ENCODE results near the gene OR56A1.

DNA sequence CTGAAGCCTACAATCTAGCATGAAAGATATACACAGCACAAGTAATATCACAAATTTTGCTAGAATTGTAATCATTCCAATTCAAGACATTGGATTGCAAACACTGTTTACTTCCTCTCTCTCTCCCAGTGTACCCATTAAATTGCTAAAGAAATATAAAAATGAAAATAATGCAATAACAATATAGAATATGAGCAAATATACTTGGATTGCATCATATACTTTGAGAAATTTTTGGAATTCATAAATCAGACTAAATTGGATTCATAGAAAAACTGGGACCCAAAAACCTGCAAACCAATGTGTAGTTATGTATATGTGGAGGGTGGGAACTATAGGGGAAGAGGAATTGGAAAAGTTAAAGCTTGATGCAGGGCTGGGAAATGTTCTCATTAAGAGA, 25.0 kb upstream of the OR56A1 start:
- TF ChIP-seq, protein P1, sequence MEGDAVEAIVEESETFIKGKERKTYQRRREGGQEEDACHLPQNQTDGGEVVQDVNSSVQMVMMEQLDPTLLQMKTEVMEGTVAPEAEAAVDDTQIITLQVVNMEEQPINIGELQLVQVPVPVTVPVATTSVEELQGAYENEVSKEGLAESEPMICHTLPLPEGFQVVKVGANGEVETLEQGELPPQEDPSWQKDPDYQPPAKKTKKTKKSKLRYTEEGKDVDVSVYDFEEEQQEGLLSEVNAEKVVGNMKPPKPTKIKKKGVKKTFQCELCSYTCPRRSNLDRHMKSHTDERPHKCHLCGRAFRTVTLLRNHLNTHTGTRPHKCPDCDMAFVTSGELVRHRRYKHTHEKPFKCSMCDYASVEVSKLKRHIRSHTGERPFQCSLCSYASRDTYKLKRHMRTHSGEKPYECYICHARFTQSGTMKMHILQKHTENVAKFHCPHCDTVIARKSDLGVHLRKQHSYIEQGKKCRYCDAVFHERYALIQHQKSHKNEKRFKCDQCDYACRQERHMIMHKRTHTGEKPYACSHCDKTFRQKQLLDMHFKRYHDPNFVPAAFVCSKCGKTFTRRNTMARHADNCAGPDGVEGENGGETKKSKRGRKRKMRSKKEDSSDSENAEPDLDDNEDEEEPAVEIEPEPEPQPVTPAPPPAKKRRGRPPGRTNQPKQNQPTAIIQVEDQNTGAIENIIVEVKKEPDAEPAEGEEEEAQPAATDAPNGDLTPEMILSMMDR (IDR thresholded peaks at IDR 0.05), result no peak
- TF ChIP-seq MYBL2 (CRISPR knock-in tag; IDR thresholded peaks at IDR 0.05) (no peak), GABPB1 (CRISPR knock-in tag; IDR thresholded peaks at IDR 0.05) (no peak), CBFB (CRISPR knock-in tag; IDR thresholded peaks at IDR 0.05; ENCODE audit: low read depth) (no peak), TEAD4 (CRISPR knock-in tag; IDR thresholded peaks at IDR 0.05) (no peak), TCF7 (CRISPR knock-in tag; IDR thresholded peaks at IDR 0.05; ENCODE audit: low read depth) (no peak), TEAD1 (CRISPR knock-in tag; IDR thresholded peaks at IDR 0.05) (no peak), TP53 (CRISPR knock-in tag; IDR thresholded peaks at IDR 0.05) (no peak), SP1 (CRISPR knock-in tag; conservative IDR thresholded peaks at IDR 0.05) (no peak), ZBTB21 (CRISPR knock-in tag; IDR thresholded peaks at IDR 0.05; ENCODE audit: borderline replicate concordance) (no peak), GRHL2 (CRISPR knock-in tag; IDR thresholded peaks at IDR 0.05; ENCODE audit: insufficient replicate concordance, severe bottlenecking) (no peak)
- TF ChIP-seq, protein P2, sequence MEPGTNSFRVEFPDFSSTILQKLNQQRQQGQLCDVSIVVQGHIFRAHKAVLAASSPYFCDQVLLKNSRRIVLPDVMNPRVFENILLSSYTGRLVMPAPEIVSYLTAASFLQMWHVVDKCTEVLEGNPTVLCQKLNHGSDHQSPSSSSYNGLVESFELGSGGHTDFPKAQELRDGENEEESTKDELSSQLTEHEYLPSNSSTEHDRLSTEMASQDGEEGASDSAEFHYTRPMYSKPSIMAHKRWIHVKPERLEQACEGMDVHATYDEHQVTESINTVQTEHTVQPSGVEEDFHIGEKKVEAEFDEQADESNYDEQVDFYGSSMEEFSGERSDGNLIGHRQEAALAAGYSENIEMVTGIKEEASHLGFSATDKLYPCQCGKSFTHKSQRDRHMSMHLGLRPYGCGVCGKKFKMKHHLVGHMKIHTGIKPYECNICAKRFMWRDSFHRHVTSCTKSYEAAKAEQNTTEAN (CRISPR knock-in tag; IDR thresholded peaks at IDR 0.05), result no peak
- TF ChIP-seq, protein P3, sequence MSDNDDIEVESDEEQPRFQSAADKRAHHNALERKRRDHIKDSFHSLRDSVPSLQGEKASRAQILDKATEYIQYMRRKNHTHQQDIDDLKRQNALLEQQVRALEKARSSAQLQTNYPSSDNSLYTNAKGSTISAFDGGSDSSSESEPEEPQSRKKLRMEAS (CRISPR knock-in tag; IDR thresholded peaks at IDR 0.05), result no peak

Measured in WTC11 (cell line).